H1 (cell line): ENCODE results near the gene GATC. TPM values are rescaled to one million over a fixed set of nuclear protein-coding genes. Genes with fewer than 3 reads are reported as not detected.

Source experiments
- CTCF ChIA-PET: fragments of 300-600 bp; sonication (Branson Sonifier 250); formaldehyde crosslinking; loops from one replicate; lab custom pipeline; 2021; ENCODE audit not compliant: partially characterized antibody; lab: Charles Lee
- POLR2A ChIA-PET: fragments of 300-600 bp; sonication (Branson Sonifier 250); formaldehyde crosslinking; loops from one replicate; lab custom pipeline; 2021; ENCODE audit warnings: inconsistent platforms; ENCODE audit not compliant: partially characterized antibody; lab: Charles Lee
- DNase-seq, 2 experiments: peaks; one replicate each; pipeline versions ENCODE4 v3.0.0 to v3.0.0-alpha.2; 2010 to 2022; ENCODE audit warnings: low spot score in 2 of 2, low read depth in 1 of 2, mixed read lengths in 1 of 2
- FAIRE-seq: peaks from 2 replicates; lab custom pipeline; 2011; peaks lifted over from hg19 to GRCh38; lab: Jason Lieb, UNC
- H2AFZ ChIP-seq: 2 replicates; pipeline ENCODE4 v1.8.1; 2012; ENCODE audit warnings: low read length, inconsistent platforms
- H2AK5ac ChIP-seq: 2 replicates; pipeline ENCODE4 v1.6.1; 2013; ENCODE audit warnings: low read depth, low read length
- H2BK120ac ChIP-seq: replicated peaks from 2 replicates; pipeline ENCODE3; 2013; ENCODE audit warnings: low read depth, low read length, inconsistent platforms
- H2BK12ac ChIP-seq: 2 replicates; pipeline ENCODE4 v1.6.1; 2013; ENCODE audit warnings: low read depth, low read length
- H2BK15ac ChIP-seq: 2 replicates; pipeline ENCODE4 v1.6.1; 2013; ENCODE audit warnings: low read length
- H2BK20ac ChIP-seq: 2 replicates; pipeline ENCODE4 v1.6.1; 2013; ENCODE audit warnings: low read length
- H2BK5ac ChIP-seq: 2 replicates; pipeline ENCODE4 v1.6.1; 2013; ENCODE audit warnings: low read depth, low read length
- H3K14ac ChIP-seq: 2 replicates; pipeline ENCODE4 v1.6.1; 2013; ENCODE audit warnings: inconsistent platforms; ENCODE audit not compliant: insufficient read length
- H3K18ac ChIP-seq: 2 replicates; pipeline ENCODE4 v1.6.1; 2013; ENCODE audit warnings: low read length; ENCODE audit errors: extremely low read depth
- H3K23ac ChIP-seq: 2 replicates; pipeline ENCODE4 v1.6.1; 2013; ENCODE audit warnings: inconsistent platforms; ENCODE audit not compliant: insufficient read length
- H3K23me2 ChIP-seq: 2 replicates; pipeline ENCODE4 v1.6.1; 2013; ENCODE audit warnings: low read depth, low read length
- H3K27ac ChIP-seq: 2 replicates; pipeline ENCODE4 v1.6.1; 2011; ENCODE audit warnings: low read depth, low read length, inconsistent platforms
- H3K27me3 ChIP-seq, 4 experiments: replicated peaks in 1 of 4; 1 replicate in 1 of 4; 2 replicates in 3 of 4; pipeline versions ENCODE4 v1.6.1 to v1.8.1; 2011 to 2013; ENCODE audit warnings: low read length in 3 of 4, mild to moderate bottlenecking in 3 of 4, inconsistent platforms in 2 of 4, mixed read lengths in 2 of 4, moderate library complexity in 1 of 4; ENCODE audit not compliant: control insufficient read depth in 3 of 4, insufficient read depth in 3 of 4; ENCODE audit errors: extremely low read depth in 1 of 4
- H3K36me3 ChIP-seq, 4 experiments: 2 replicates each; pipeline versions ENCODE4 v1.6.1 to v1.8.1; 2011 to 2013; ENCODE audit warnings: mild to moderate bottlenecking in 4 of 4, low read length in 3 of 4, moderate library complexity in 2 of 4, control low read depth in 1 of 4, inconsistent platforms in 1 of 4; ENCODE audit not compliant: insufficient read depth in 4 of 4, control insufficient read depth in 2 of 4
- H3K4ac ChIP-seq: replicated peaks from 2 replicates; pipeline ENCODE3; 2013; ENCODE audit warnings: low read length, low read depth, mixed read lengths, inconsistent platforms; ENCODE audit not compliant: insufficient read length
- H3K4me1 ChIP-seq, 4 experiments: replicated peaks in 1 of 4; 1 replicate in 1 of 4; 2 replicates in 3 of 4; pipeline versions ENCODE4 v1.6.1 to v1.8.1; 2011 to 2013; ENCODE audit warnings: low read length in 3 of 4, inconsistent platforms in 2 of 4, mixed read lengths in 1 of 4; ENCODE audit not compliant: insufficient read depth in 4 of 4, control insufficient read depth in 3 of 4
- H3K4me2 ChIP-seq, 2 experiments: 2 replicates each; pipeline versions ENCODE4 v1.6.1 to v1.8.1; 2011 to 2013; ENCODE audit warnings: low read depth in 2 of 2, low read length in 2 of 2, control low read depth in 1 of 2, inconsistent platforms in 1 of 2, mild to moderate bottlenecking in 1 of 2; ENCODE audit not compliant: insufficient read depth in 1 of 2
- H3K4me3 ChIP-seq, 4 experiments: fragments of 200-600, 300-600 bp in 1 of 4; sonication (generic), shearing (Covaris generic), sonication (Bioruptor Twin) in 1 of 4; 2 replicates each; pipeline versions ENCODE4 v1.5.1 to v1.8.1; 2011 to 2016; ENCODE audit warnings: low read length in 4 of 4, low read depth in 3 of 4, control low read depth in 2 of 4, inconsistent platforms in 2 of 4, mild to moderate bottlenecking in 2 of 4, mixed read lengths in 1 of 4, moderate library complexity in 1 of 4; ENCODE audit not compliant: insufficient read depth in 2 of 4; ENCODE audit errors: extremely low read depth in 1 of 4
- H3K56ac ChIP-seq: replicated peaks from 2 replicates; pipeline ENCODE3; 2013; ENCODE audit warnings: low read depth, mild to moderate bottlenecking, mixed read lengths, low read length, inconsistent platforms; ENCODE audit not compliant: insufficient read length
- H3K79me1 ChIP-seq: 2 replicates; pipeline ENCODE4 v1.6.1; 2013; ENCODE audit warnings: low read depth, low read length, control low read depth
- H3K79me2 ChIP-seq, 2 experiments: 2 replicates each; pipeline versions ENCODE4 v1.6.1 to v1.8.1; 2012 to 2013; ENCODE audit warnings: low read length in 2 of 2, mild to moderate bottlenecking in 2 of 2, inconsistent platforms in 1 of 2; ENCODE audit not compliant: insufficient read depth in 2 of 2, control insufficient read depth in 1 of 2
- H3K9ac ChIP-seq, 4 experiments: replicated peaks in 1 of 4; 1 replicate in 1 of 4; 2 replicates in 3 of 4; pipeline versions ENCODE4 v1.6.1 to v1.8.1; 2011 to 2013; ENCODE audit warnings: low read depth in 3 of 4, low read length in 3 of 4, control low read depth in 2 of 4, mild to moderate bottlenecking in 2 of 4, moderate library complexity in 2 of 4, inconsistent platforms in 1 of 4; ENCODE audit errors: extremely low read depth in 1 of 4
- H3K9me3 ChIP-seq, 2 experiments: 2 replicates each; pipeline versions ENCODE4 v1.6.1 to v1.8.1; 2012 to 2013; ENCODE audit warnings: mild to moderate bottlenecking in 2 of 2, moderate library complexity in 2 of 2, control low read depth in 1 of 2, inconsistent platforms in 1 of 2, low read depth in 1 of 2, low read length in 1 of 2, mixed read lengths in 1 of 2; ENCODE audit not compliant: insufficient read depth in 2 of 2
- H4K20me1 ChIP-seq, 2 experiments: replicated peaks in 1 of 2; 2 replicates each; pipeline versions ENCODE3 to v1.8.1; 2011 to 2013; ENCODE audit warnings: inconsistent platforms in 2 of 2, low read length in 2 of 2, mild to moderate bottlenecking in 1 of 2; ENCODE audit not compliant: insufficient read depth in 2 of 2, control insufficient read depth in 1 of 2
- H4K5ac ChIP-seq: 2 replicates; pipeline ENCODE4 v1.6.1; 2013; ENCODE audit warnings: low read length, low read depth, mixed read lengths, inconsistent platforms; ENCODE audit not compliant: insufficient read length
- H4K8ac ChIP-seq: 2 replicates; pipeline ENCODE4 v1.8.0; 2013; ENCODE audit warnings: mild to moderate bottlenecking, moderate library complexity, low read length, inconsistent platforms; ENCODE audit not compliant: insufficient read depth; ENCODE audit errors: extremely low read depth
- H4K91ac ChIP-seq: replicated peaks from 2 replicates; pipeline ENCODE3; 2013; ENCODE audit warnings: low read length, mixed read lengths, inconsistent platforms; ENCODE audit not compliant: insufficient read length
- CBX8 ChIP-seq: fragments of 300-800, 300-1000 bp; sonication (generic); IDR thresholded peaks from 2 replicates; pipeline ENCODE4 v1.7.1; 2016; ENCODE audit warnings: low read depth, low read length, borderline replicate concordance
- KDM1A ChIP-seq: fragments of 200-600, 300-600 bp; sonication (generic); IDR thresholded peaks from 2 replicates; pipeline ENCODE4 v1.7.1; 2016; ENCODE audit warnings: mild to moderate bottlenecking, low read length, borderline replicate concordance
- WGBS, 2 experiments: shearing (Covaris generic) in 1 of 2; methylation state at CpG; one replicate each; pipeline versions ENCODE4 v1.1.6 to v1.1.7; 2013 to 2015; ENCODE audit warnings: low lambda C conversion rate in 2 of 2, mixed read lengths in 2 of 2, inconsistent platforms in 1 of 2, low coverage in 1 of 2, missing lambda C conversion rate in 1 of 2; ENCODE audit not compliant: insufficient replicate concordance in 2 of 2, insufficient coverage in 1 of 2, insufficient read length in 1 of 2; ENCODE audit errors: extremely low coverage in 1 of 2, missing lambda C conversion rate in 1 of 2; 5-methylcytosine and 5-hydroxymethylcytosine counted together
- polyA plus RNA-seq, 7 experiments: library from polyadenylated mRNA; depleted of rRNA in 3 of 7; stranded (reverse) in 5 of 7; unstranded in 2 of 7; fragments of >200 nt in 5 of 7; fragments of 200-250 nt in 2 of 7; gene quantifications; 1 replicate in 5 of 7; 2 replicates in 1 of 7; 4 replicates in 1 of 7; pipeline versions ENCODE4 v1.2.1 to v1.2.3, GENCODE V29; 2011 to 2013; ENCODE audit warnings: missing spikeins in 2 of 7, mixed read lengths in 2 of 7
- total RNA-seq: library from RNA; stranded (reverse); fragmentation: NEBNext Ultra II Directional; extraction: Animal tissue kit (Norgen Biotek cat#: 25700); gene quantifications from 2 replicates; pipeline ENCODE4 v1.2.1, GENCODE V29; 2021

GATC gene
- total and polyA plus RNA-seq, 2 of the 8 experiments (the other 6 are each of a cell fraction or from before 2014, with no cell fraction given): 13.2 to 30.4 TPM

DNA sequence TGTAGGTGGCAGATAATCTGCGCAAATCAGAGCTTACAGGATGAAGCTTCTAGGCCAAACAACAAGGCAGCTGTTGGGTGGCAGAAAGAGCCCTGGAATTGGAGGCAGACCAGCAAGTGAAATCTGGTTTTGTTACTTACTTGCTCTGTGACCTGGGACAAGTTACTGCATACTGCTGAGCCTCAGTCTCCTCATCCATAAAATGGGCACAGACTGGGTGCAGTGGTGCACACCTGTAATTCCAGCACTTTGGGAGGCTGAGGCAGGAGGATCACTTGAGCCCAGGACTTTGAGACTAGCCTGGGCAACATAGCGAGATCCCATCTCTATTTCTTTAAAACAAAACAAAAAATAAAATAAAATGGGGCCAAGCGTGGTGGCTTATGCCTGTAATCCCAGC, 39.7 kb upstream of the GATC start:
- no peak overlapping the region for H2BK5ac ChIP-seq
- no peak overlapping the region for H4K91ac ChIP-seq
- POLR2A ChIA-PET: interaction anchor here (1.9 to 2.4 kb wide), 2 partner anchors 12 to 17 kb away, joined by 8 to 10 read pairs; no protein-coding TSS in a partner anchor
- H3K4me1 ChIP-seq: peaks cover 1 to 7% (median 6%) of the 10 kb centered on the region in 4 experiments
- H3K14ac ChIP-seq: no peak overlapping the region
- H2BK120ac ChIP-seq: no peak overlapping the region
- H3K4ac ChIP-seq: no peak overlapping the region
- no peak overlapping the region for H2AFZ ChIP-seq
- H4K5ac ChIP-seq: no peak overlapping the region
- 96% methylated on average over 3 of the region's 3 CpGs; no CpG with 5 or more reads in 1 of the 2 experiments for WGBS, 2 experiments
- H2BK20ac ChIP-seq: no peak overlapping the region
- H4K8ac ChIP-seq: no peak overlapping the region
- H4K20me1 ChIP-seq: no peaks in the 10 kb centered on the region
- no peaks in the 10 kb centered on the region for H3K79me1 ChIP-seq
- H2BK12ac ChIP-seq: no peak overlapping the region
- CTCF ChIA-PET: interaction anchor here (1.0 to 2.5 kb wide), 7 partner anchors 21 to 60 kb away, joined by 3 to 8 read pairs (median 3); no protein-coding TSS in a partner anchor
- no peak overlapping the region for H3K18ac ChIP-seq
- H3K4me3 ChIP-seq: no peak overlapping the region
- H3K27me3 ChIP-seq: no peaks in the 10 kb centered on the region
- no peak overlapping the region for H3K56ac ChIP-seq
- no peaks in the 10 kb centered on the region for H3K23me2 ChIP-seq
- H3K9me3 ChIP-seq: no peaks in the 10 kb centered on the region
- no peak overlapping the region for H3K4me2 ChIP-seq
- H3K9ac ChIP-seq: no peak overlapping the region
- no peak for FAIRE-seq
- no peak overlapping the region for H3K27ac ChIP-seq
- TF ChIP-seq CBX8: no peak
- peak; percentile 84; the same call in 1 of the 2 replicates for TF ChIP-seq KDM1A
- TF ChIP-seq, all 59 proteins: peak for 1
- H3K79me2 ChIP-seq: no peaks in the 10 kb centered on the region
- no peak overlapping the region for H3K23ac ChIP-seq
- no peak for DNase-seq
- no peaks in the 10 kb centered on the region for H3K36me3 ChIP-seq
- H2AK5ac ChIP-seq: no peak overlapping the region
- H2BK15ac ChIP-seq: no peak overlapping the region
